Hepatocyte (in vitro differentiated cells): Measurements from ENCODE around the gene NXN. TPM values are rescaled to one million over a fixed set of nuclear protein-coding genes. Genes with fewer than 3 reads are reported as not detected.

ENCODE experiments used
- DNase-seq: peaks from one replicate; pipeline ENCODE4 v3.0.0-alpha.2; 2016; ENCODE audit warnings: low spot score
- H2AFZ ChIP-seq: fragments of 200-600 bp; sonication (generic); 2 replicates; pipeline ENCODE4 v1.6.0; 2016; ENCODE audit warnings: antibody characterized with exemption, mild to moderate bottlenecking
- H3K27ac ChIP-seq: fragments of 200-600 bp; sonication (generic); 2 replicates; pipeline ENCODE4 v1.5.1; 2016; ENCODE audit warnings: mild to moderate bottlenecking
- H3K27me3 ChIP-seq: fragments of 200-600 bp; sonication (generic); 2 replicates; pipeline ENCODE4 v1.6.1; 2016
- H3K36me3 ChIP-seq: fragments of 200-600 bp; sonication (generic); replicated peaks from 2 replicates; pipeline ENCODE4 v1.5.1; 2016; ENCODE audit warnings: low read depth; ENCODE audit not compliant: insufficient read depth
- H3K4me1 ChIP-seq: fragments of 200-600 bp; sonication (generic); 2 replicates; pipeline ENCODE4 v1.5.1; 2016; ENCODE audit warnings: mild to moderate bottlenecking, moderate library complexity; ENCODE audit not compliant: insufficient read depth
- H3K4me2 ChIP-seq: fragments of 200-600 bp; sonication (generic); 2 replicates; pipeline ENCODE4 v1.6.0; 2016
- H3K4me3 ChIP-seq: fragments of 200-600 bp; sonication (generic); 2 replicates; pipeline ENCODE4 v1.5.1; 2016; ENCODE audit warnings: mild to moderate bottlenecking
- H3K79me2 ChIP-seq: fragments of 200-600 bp; sonication (generic); 2 replicates; pipeline ENCODE4 v1.6.0; 2017; ENCODE audit warnings: mild to moderate bottlenecking
- H3K9me2 ChIP-seq: fragments of 200-600 bp; sonication (generic); replicated peaks from 2 replicates; pipeline ENCODE4 v1.6.0; 2017; ENCODE audit warnings: mild to moderate bottlenecking; ENCODE audit not compliant: insufficient read depth
- H3K9me3 ChIP-seq: fragments of 200-600 bp; sonication (generic); 2 replicates; pipeline ENCODE4 v1.5.1; 2016; ENCODE audit warnings: low read depth, mild to moderate bottlenecking
- H4K20me1 ChIP-seq: fragments of 200-600 bp; sonication (generic); 2 replicates; pipeline ENCODE4 v1.6.0; 2016; ENCODE audit warnings: mild to moderate bottlenecking; ENCODE audit not compliant: insufficient read depth, poor library complexity, severe bottlenecking
- EZH2 ChIP-seq: fragments of 200-600 bp; sonication (generic); IDR thresholded peaks from 2 replicates; pipeline ENCODE4 v1.6.1; 2016; ENCODE audit warnings: antibody characterized with exemption, mild to moderate bottlenecking, borderline replicate concordance
- EZH2phosphoT487 ChIP-seq: fragments of 200-600 bp; sonication (generic); IDR thresholded peaks from one replicate; pipeline ENCODE4 v1.6.1; 2018; ENCODE audit warnings: antibody characterized with exemption, mild to moderate bottlenecking, low read depth, moderate library complexity; ENCODE audit not compliant: unreplicated experiment, severe bottlenecking
- WGBS: methylation state at CpG from one replicate; pipeline ENCODE4 v1.1.6; 2016; ENCODE audit warnings: low lambda C conversion rate; ENCODE audit errors: missing lambda C conversion rate; 5-methylcytosine and 5-hydroxymethylcytosine counted together
- polyA plus RNA-seq: library from polyadenylated mRNA; unstranded; fragments of >200 nt; fragmentation: Nextera tagmentation; extraction: Ambion mirVana; gene quantifications from 2 replicates; pipeline ENCODE4 v1.2.1, GENCODE V29; 2016
- total RNA-seq: library from RNA; depleted of rRNA; stranded (reverse); fragments of >200 nt; gene quantifications from 2 replicates; pipeline ENCODE4 v1.2.3, GENCODE V29; 2014
- TF ChIP-seq, protein P1 (sequence below): fragments of 200-600 bp; sonication (generic); IDR thresholded peaks from 2 replicates; pipeline ENCODE4 v1.5.1; 2016; ENCODE audit warnings: antibody characterized with exemption, mild to moderate bottlenecking; ENCODE audit not compliant: poor library complexity

NXN gene
- total and polyA plus RNA-seq, 2 experiments from 2014 or later: 55.0 to 74.1 TPM

DNA sequence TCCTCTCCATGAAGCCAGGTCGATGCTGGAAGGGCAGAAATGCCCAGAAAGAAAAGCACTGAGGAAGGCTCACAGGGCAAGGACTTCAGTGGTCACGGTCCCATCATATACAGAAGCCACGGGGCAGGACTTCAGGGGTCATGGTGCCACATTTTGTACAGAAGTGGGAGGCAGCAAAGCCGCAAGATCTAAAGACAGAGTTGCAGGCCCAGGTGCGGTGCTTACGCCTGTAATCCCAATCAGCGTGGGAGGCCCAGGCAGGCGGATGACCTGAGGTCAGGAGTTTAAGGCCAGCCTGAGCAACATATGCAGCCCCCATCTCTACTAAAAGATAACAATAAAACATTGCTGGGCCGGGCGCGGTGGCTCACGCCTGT is 96.0 kb downstream of the NXN start:
- peaks cover 18% of the 10 kb centered on the region for H3K4me1 ChIP-seq
- DNase-seq: no peak
- 85% methylated on average over 12 of the region's 12 CpGs for WGBS
- TF ChIP-seq EZH2phosphoT487: no peak
- TF ChIP-seq, protein P1, sequence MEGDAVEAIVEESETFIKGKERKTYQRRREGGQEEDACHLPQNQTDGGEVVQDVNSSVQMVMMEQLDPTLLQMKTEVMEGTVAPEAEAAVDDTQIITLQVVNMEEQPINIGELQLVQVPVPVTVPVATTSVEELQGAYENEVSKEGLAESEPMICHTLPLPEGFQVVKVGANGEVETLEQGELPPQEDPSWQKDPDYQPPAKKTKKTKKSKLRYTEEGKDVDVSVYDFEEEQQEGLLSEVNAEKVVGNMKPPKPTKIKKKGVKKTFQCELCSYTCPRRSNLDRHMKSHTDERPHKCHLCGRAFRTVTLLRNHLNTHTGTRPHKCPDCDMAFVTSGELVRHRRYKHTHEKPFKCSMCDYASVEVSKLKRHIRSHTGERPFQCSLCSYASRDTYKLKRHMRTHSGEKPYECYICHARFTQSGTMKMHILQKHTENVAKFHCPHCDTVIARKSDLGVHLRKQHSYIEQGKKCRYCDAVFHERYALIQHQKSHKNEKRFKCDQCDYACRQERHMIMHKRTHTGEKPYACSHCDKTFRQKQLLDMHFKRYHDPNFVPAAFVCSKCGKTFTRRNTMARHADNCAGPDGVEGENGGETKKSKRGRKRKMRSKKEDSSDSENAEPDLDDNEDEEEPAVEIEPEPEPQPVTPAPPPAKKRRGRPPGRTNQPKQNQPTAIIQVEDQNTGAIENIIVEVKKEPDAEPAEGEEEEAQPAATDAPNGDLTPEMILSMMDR: no peak
- no peak for TF ChIP-seq EZH2
- no peak overlapping the region for H3K4me2 ChIP-seq
- no peaks in the 10 kb centered on the region for H3K9me2 ChIP-seq
- H4K20me1 ChIP-seq: peaks cover 5% of the 10 kb centered on the region
- peak overlapping the region; percentile 87 for H3K27ac ChIP-seq
- H3K4me3 ChIP-seq: no peak overlapping the region
- H3K79me2 ChIP-seq: peaks cover 80% of the 10 kb centered on the region
- H3K27me3 ChIP-seq: no peaks in the 10 kb centered on the region
- H2AFZ ChIP-seq: no peak overlapping the region
- no peaks in the 10 kb centered on the region for H3K9me3 ChIP-seq
- no peaks in the 10 kb centered on the region for H3K36me3 ChIP-seq

DNA sequence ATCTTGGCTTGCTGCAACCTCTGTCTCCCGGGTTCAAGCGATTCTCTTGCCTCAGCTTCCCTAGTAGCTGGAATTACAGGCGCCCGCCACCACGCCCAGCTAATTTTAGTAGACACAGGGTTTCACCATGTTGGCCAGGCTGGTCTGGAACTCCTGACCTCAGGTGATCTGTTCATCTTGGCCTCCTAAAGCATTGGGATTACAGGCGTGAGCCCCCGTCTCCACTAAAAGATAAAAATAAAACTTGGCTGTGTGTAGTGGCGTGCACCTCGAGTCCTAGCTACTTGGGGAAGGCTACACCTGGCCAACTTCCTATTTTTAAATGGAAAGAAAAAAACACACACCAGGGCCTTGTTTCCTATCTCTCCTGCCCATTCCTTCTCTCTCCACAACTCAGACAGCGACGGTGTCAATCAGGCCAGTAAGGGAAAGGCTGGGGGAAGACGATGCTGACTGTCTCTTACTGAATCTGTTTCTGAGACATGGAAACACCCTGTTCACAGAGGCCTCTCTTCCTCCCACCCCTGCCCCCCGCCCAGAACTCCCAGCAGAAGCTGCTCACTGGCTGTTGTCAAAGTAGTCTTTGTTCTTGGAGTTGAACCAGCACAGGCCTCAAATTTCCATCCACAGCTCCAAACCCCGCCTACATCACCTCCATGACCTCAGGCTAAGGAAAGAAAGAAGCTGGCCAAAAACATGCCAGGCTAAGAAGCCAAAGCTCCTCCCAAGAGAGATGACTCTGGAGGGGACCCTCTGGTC is 96.6 kb downstream of the NXN start:
- Histone ChIP-seq H3K79me2 (peaks cover 78% of the 10 kb centered on the region), H3K4me1 (peaks cover 18% of the 10 kb centered on the region), H3K36me3 (no peaks in the 10 kb centered on the region), H3K4me3 (no peak overlapping the region), H4K20me1 (peaks cover under 1% of the 10 kb centered on the region), H3K4me2 (peak overlapping the region; percentile 55), H2AFZ (no peak overlapping the region), H3K27ac (peak overlapping the region; percentile 87), H3K27me3 (no peaks in the 10 kb centered on the region), H3K9me2 (no peaks in the 10 kb centered on the region), H3K9me3 (no peaks in the 10 kb centered on the region)
- TF ChIP-seq EZH2phosphoT487 (no peak), EZH2 (no peak)
- TF ChIP-seq, protein P1: no peak
- DNase-seq: peak; percentile 67
- 64% methylated on average over 14 of the region's 14 CpGs for WGBS

DNA sequence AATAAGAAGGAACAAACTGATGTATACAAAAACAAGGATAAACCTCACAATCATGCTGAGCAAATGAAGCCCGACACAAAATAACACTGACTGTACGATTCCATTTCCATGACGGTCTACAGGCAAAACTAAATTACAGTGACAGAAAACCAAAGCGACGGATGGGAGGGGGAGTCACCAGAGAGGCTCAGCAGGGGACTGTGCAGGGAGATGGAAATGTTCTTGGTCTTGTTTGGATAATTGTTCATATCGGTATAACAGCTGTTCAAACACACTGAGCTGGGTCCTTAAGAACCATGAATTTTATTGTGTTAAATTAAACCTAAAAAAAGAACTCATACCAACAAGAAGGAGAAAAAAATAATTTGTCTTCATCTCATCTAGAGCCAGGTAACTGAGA is 97.8 kb downstream of the NXN start:
- H3K79me2 ChIP-seq: peaks cover 80% of the 10 kb centered on the region
- TF ChIP-seq, protein P1: no peak
- no peaks in the 10 kb centered on the region for H3K9me2 ChIP-seq
- H3K9me3 ChIP-seq: no peaks in the 10 kb centered on the region
- DNase-seq: no peak
- H3K4me1 ChIP-seq: peaks cover 13% of the 10 kb centered on the region
- H2AFZ ChIP-seq: no peak overlapping the region
- H3K27me3 ChIP-seq: no peaks in the 10 kb centered on the region
- WGBS: 83% methylated on average over 6 of the region's 6 CpGs
- no peaks in the 10 kb centered on the region for H3K36me3 ChIP-seq
- H3K4me3 ChIP-seq: no peak overlapping the region
- no peak overlapping the region for H3K4me2 ChIP-seq
- H4K20me1 ChIP-seq: peaks cover 4% of the 10 kb centered on the region
- H3K27ac ChIP-seq: peak overlapping the region; percentile 87
